Fibroblast of skin of right quadriceps (primary cell): ENCODE measurements around the gene BTRC.
"Not testable (repeated sequence)": the region's sequence is repeated elsewhere in the genome, so short reads cannot be mapped to it uniquely, and the experiment has no call there.

Source experiments
- DNase-seq: peaks from one replicate; pipeline ENCODE4 v3.0.0-alpha.2; 2013

BTRC gene

DNA sequence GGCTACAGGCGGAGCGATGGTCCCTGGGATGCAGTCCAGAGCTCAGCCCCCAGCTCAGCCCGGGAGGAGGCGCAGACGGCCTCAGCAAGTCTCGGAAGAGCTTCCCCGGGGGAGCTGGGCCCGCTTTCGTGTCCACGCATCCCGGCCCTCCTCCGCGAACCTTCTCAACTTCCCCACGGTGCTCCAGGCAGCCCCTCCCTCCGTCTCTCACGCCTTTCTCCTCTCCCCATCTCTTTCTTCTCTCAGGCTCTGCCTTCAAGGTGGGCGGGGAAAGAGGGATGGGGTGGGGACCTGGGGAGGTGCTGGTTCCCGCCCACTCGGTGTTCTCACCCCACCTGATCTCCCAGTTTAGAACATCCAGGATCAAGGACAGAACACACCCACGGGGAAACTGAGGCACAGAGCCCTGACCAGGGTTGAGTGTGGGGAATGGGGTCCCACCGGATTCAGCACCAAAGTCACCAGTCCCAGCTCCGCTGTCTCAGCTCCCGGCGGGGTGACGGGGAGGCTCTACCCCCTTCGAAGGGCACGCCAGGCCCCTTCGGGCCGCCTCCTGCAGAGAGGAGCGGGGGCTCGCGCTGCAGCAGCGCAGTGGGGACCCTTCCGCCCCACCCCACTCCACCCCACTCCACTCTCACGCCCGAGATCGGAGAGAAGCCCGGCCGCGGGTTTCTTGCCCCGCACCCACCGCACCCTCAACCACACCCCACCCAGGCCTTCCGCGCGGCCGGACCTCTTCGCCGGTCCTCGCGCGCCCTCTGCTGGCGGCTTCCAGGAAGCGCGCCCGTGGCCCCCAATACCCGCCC, 215.9 kb downstream of the BTRC start:
- peak; percentile 58 for DNase-seq

GRCh38 chr10:101570428-101571270, 216.7 kb downstream of the BTRC start:
- DNase-seq: no peak

- DNase-seq: no peak
Measured at GRCh38 chr10:101571271-101571925, 217.4 kb downstream of the BTRC start.

GRCh38 chr10:101572126-101572525, 218.2 kb downstream of the BTRC start:
- no peak for DNase-seq

- DNase-seq: no peak
Measured at GRCh38 chr10:101572785-101573184, 218.8 kb downstream of the BTRC start.

DNA sequence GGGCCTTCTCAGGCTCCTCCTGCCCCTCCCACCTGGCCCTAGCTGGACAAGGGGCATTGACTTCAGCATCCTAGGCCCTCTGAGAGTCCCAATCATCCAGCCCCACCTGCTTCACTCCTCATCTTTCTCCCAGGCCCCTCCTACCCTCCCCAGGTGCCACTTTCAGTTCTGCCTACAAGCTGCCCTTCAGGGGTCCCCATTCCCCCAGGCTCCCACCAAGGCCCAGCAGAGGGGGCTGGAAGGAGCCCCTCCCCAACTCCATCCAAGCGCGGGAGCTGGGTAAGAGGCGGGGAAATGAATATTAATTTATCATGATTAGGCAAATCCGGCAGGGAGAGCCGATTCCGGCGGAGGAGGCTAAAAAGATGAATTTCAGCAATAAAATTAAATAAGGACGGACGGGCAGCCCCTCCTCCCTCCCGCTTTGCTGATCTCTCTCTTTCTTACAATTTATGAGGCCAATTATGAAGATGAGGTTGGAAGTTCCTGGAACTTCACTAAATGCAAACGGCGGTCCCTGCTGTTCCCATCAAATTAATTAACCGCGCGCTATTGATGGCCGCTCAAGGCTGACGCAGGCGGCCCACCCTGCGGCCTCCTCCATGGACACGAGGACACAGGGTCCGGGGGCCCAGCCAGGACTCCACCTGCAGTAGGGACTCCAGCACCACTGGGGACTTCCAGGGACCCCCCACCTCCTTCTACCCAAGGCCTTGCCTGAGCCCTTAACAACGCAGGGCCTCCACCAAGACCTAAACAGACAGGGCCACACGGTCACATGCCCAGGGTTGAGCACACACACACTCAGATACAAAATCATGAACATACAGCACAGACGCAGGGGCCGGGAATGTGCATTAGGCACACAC, 220.2 kb downstream of the BTRC start:
- no peak for DNase-seq

DNA sequence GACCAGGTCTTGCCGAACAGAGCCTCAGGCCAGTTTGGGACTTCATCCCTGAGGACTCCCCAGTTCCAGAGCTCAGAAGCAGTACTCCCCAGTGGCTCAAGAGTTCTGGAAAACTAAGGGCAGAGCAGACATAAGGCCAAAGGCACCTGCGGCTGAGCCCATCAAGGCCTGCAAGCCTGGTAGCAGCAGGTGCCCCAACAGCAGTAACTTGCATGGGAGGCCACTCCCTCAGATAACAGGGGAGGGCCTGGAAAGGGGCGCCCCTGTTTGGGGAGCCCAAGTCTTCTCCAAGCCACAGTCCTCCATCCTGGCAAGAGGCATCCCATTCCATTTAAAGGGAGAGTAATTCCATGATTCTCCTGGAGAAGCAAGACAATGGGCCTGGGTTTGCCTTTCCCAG, 221.1 kb downstream of the BTRC start:
- no peak for DNase-seq

GRCh38 chr10:101575580-101576210, 221.7 kb downstream of the BTRC start:
- no peak for DNase-seq

DNA sequence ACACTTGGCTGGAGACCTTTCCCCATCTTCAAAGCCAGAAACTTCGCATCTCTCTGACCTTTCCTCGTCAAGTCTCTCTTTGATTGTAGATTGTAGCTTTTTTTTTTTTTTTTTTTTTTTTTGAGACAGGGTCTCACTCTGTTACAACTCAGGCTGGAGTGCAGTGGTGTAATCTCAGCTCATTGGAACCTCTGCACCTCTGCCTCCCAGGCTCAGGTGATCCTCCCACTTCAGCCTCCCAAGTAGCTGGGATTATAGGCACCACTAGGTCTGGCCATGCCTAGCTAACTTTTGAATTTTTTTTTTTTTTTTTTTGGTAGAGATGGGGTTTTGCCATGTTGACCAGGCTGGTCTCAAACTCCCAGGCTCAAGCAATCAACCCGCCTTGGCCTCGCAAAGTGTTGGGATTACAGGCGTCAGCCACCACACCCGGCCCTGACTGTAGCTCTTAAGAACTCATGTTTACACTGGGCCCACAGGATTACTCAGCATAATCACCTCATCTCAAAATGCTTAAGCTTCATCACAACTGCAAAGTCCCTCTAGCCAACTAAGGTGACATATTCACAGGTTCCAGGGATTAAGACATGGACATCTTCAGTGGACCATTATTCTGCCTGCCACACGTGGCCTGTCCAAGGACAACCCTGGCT, 222.4 kb downstream of the BTRC start:
- no peak for DNase-seq

DNA sequence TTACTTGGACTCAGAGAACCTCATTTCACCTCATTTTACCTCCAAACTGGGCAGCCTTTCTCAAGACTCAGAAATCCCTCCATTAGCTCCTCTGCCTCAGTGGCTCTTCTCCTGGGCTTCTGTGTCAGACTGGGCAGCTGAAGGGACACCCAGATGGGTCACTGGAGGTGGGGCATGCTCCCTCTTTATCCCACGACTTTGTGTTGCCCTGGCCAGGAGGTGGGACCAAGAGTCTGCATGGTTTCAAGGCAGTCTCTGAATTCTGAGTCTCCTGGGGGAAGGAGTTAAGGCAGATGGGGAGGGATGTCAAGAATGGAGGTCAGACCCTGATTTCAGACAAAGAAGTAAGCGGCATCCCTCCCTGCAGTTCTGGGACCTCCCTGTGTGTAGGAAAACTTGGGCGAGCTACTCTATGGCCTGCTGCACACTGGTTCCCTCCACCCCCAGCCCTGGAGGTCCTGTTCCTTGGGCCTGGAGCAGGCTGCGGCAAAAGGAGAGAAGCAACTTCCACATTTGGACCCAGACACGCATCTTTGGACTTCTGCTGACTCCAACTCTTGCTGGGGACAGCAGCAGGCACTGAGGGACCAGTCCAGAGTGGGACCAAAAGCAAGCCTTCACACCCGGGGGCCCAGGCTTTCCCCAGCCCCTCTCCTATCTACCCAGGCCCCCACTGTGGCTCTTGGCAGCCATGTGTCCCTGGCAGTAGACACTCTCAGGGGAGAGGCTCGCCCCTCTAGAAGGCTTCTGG, 223.3 kb downstream of the BTRC start:
- no peak for DNase-seq

- DNase-seq: no peak
Measured at GRCh38 chr10:101578192-101578591, 224.2 kb downstream of the BTRC start.

DNA sequence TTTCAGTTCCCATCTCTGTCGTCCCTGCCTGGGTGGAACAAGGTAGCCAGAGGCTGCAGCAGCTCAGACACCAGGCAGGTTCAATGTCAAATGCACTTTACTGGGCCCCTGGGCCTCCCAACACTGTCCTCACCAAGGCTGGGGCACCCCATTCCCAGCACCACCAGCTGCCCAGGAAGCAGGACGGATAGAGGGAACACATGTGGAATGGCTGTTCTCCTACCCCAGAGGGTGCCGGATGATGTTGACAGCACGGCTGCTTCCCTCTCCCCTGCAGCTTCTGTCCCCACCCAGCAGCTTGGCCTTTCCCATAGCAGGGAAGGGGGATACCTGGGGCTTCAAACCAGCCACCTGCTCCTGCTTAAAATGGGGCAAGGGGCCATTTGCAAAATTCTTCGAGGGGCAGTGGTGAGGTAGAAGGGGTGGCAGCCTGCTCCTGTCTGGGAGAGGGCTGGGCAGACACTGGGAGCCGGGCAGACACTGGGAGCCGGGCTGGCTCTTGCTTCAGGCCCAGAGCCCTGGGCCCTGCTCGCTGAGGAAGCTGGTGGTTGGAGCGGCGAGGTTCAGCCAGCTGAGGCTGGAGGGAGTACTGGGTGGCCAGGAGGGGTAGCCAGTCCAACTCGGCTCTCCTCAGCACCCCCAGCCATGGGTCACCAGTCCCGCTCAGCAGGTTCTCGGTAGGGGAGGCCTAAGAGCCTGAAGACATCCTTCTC, 225.0 kb downstream of the BTRC start:
- DNase-seq: no peak

GRCh38 chr10:101579516-101579870, 225.5 kb downstream of the BTRC start:
- DNase-seq: no peak

DNA sequence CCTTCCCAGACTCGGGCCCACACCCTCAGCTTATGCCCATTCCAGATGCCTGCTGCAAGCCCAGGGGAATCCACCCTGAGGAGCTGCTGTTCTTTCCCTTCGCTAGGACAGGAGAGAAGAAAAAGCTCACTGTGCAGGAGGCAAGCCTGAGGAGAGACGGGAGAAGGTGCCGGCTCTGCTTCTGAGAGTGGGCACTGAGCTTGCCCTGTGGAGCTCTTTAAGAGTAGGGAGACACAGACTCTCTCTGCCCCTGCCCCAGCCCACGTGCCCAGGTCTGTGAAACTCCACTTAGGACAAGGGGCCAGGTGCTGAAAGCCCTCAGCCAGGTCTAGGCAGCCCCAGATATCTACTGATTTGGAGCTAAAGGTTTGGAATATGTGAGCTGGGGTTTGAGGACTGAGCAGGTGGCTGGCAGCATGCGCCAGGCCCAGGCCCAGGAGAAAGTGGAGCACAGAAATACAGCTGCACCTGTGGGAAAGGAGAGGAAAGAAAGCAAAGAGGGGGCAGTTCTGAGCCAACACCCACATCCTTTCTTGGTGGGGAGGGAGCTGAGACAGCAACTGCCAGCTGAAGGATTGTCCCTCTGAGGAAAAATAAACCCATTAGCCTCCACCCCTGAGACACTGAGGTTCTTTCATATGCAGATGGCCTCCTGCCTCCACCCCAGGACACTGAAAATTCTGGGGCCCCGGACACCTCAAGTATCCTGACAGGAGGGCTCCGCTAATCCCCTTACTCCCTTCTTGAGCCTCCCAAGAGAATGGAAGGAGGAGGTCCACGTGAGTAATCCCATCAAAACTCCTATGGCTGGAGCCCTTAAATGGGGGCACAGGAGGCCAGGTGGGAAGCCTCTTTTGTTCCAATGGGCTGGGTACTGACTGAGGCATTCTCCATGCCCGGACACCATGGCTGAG, 226.8 kb downstream of the BTRC start:
- no peak for DNase-seq

DNA sequence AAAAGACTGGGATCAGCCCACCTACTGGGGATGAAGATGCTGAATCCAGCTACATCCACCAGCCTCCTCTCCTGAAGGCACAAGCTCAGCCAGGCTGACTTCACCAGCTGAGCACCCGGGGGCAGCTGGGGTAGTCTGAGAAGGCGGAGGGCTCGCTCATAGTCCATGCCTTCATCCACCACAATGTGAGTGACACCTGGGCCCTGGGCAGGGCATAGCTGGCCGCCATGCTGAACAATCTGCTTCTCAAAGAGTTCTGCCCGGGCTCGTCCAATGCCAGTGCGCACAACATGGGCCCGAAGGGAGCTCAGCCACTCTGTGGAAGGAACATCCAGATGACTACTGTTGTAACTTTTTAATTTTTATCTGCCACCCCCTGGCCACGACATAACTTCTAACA, 231.9 kb downstream of the BTRC start:
- DNase-seq: no peak

DNA sequence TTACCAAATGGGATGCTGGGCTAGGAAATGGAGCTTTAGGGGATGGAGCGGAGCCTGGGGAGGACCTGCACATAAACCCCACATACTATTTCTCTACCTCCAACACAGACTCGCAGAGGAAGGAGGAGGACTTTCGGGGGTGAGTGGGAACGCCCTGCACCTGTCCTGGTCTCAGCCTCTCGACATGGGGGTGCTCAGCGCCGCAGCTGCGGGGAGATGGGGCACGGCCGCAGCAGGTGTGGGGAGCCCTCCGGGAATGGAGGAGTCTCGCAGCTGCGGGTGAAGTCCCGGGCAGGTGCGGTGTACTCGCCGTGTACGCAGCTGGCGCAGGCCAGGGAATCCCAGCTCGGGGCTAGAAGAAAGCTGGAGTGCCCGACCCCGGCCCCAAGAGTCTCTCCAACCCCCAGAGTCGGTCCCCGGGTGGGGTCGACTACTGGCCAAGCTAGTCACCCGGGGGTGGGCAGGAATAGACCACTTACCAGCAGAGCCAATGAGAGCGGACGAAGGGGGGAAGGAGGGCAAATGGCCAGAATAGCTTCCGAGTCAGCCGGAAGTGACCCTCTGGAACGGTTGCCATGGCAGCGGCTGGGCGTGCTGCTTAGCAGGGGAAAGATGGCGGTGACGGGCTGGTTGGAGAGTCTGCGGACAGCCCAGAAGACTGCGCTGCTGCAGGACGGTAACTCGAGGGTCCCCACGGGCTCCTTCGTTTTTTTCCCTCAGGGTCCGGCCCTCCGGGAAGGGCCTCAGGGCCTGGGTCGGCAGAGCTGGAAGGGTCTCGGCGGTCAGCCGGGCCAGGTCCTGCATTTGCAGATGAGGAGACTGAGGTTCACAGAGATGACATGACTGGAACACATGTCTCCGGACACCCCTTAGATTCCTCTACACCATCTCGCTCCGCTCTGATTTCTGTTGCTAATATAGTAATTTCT, 234.0 kb downstream of the BTRC start, which contains the start of the genes DPCD and POLL:
DPCD (plus strand) TSS at position 597 of the 929 bp plus-strand sequence; CDS start at position 613, 16 bp downstream.
POLL (minus strand) TSS at position 533 of the 929 bp plus-strand sequence. CDS start 897 bp downstream, outside the sequence.
- DNase-seq: peak; percentile 93

DNA sequence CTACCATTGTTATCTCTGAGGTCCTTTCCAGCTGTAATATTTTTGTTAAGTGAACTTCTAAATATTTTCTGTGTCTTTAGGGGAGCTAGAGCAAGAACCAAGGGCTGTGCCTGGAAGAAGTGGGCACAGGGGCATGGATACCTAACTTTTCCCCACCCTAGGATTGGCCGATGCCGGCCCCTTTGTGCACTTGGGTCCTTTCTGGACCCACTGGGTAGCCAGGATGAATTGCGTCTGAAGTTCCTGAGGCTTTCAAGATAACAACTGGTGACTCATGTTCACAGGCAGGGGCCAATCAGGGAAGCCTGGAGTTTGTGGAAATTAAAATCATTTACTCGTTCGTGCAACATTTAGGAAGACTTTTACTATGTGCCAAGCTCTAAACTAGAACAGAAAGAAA, 234.9 kb downstream of the BTRC start:
- DNase-seq: peak; percentile 18

DNA sequence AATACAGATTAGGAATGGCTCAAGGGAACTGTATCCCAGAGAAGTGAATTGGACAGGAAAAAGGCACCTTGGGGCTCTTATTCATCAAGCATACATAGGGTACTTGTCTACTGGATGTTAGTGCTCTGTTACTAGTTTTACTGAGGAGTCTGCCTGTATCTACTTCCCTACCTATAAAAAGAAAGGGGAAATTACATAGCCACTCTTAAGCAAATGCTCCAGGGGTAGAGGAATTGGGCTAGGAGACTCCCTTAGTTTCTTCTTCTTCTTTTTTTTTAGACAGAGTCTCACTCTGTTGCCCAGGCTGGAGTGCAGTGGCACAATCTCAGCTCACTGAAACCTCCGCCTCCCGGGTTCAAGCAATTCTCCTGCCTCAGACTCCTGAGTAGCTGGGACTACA, 239.4 kb downstream of the BTRC start:
- not testable (repeated sequence) for DNase-seq
